ENCODE results near the gene RBM17.

RBM17 gene

GRCh38 chr10:6145166-6145987 lies 56.5 kb downstream of the RBM17 start:
- Histone ChIP-seq H3K27ac (ENCODE audit: low read length) (peak overlapping the region; percentile 56), H2AFZ (ENCODE audit: low read depth, low read length) (peak overlapping the region; percentile 96), H4K20me1 (ENCODE audit: insufficient read depth, low read length) (peaks cover 18% of the 10 kb centered on the region; the same call in 1 of the 2 replicates), H3K36me3 (ENCODE audit: insufficient read depth, low read length) (peaks cover 15% of the 10 kb centered on the region; the same call in 1 of the 2 replicates), H3K27me3 (ENCODE audit: insufficient read depth, low read length, poor library complexity) (no peaks in the 10 kb centered on the region), H3K9ac (ENCODE audit: low read depth, low read length) (peak overlapping the region; percentile 72), H3K4me1 (ENCODE audit: insufficient read depth, low read length) (peaks cover 39% of the 10 kb centered on the region), H3K9me3 (ENCODE audit: insufficient read depth, low read length, severe bottlenecking) (no peaks in the 10 kb centered on the region), H3K4me3 (ENCODE audit: low read depth in 1 of 2, low read length in 2 of 2) (peak overlapping the region; percentile 70 to 84; a peak in 3 of 4 replicates), H3K4me2 (ENCODE audit: insufficient read depth, low read length) (peak overlapping the region; percentile 85), H3K79me2 (ENCODE audit: insufficient read depth, low read length) (peaks cover 33% of the 10 kb centered on the region)
- DNase-seq (no peak), ATAC-seq (ENCODE audit: insufficient read depth, low read depth) (no peak; the same call in 2 of the 3 replicates)
- no peak for TF ChIP-seq EZH2 (IDR thresholded peaks at IDR 0.05; ENCODE audit: borderline replicate concordance, low read depth, low read length, severe bottlenecking)
- TF ChIP-seq CTCF (IDR thresholded peaks at IDR 0.05; ENCODE audit: borderline replicate concordance, extremely low read depth, low read length, poor library complexity, severe bottlenecking) = peak; percentile 1

- H3K36me3 ChIP-seq (ENCODE audit: insufficient read depth, low read length) = peaks cover 15% of the 10 kb centered on the region; the same call in 1 of the 2 replicates
- no peak for ATAC-seq (ENCODE audit: insufficient read depth, low read depth)
- DNase-seq = no peak
- H4K20me1 ChIP-seq (ENCODE audit: insufficient read depth, low read length) = peaks cover 24% of the 10 kb centered on the region; the same call in 1 of the 2 replicates
- H3K4me3 ChIP-seq (ENCODE audit: low read depth in 1 of 2, low read length in 2 of 2) = peak overlapping the region in 1 of 2 experiments; percentile 84; a peak in 2 of 4 replicates
- H3K27ac ChIP-seq (ENCODE audit: low read length) = no peak overlapping the region
- TF ChIP-seq EZH2 (IDR thresholded peaks at IDR 0.05; ENCODE audit: borderline replicate concordance, low read depth, low read length, severe bottlenecking) = no peak
- no peak for TF ChIP-seq CTCF (IDR thresholded peaks at IDR 0.05; ENCODE audit: borderline replicate concordance, extremely low read depth, low read length, poor library complexity, severe bottlenecking)
- H3K4me1 ChIP-seq (ENCODE audit: insufficient read depth, low read length) = peaks cover 31% of the 10 kb centered on the region
- H3K9me3 ChIP-seq (ENCODE audit: insufficient read depth, low read length, severe bottlenecking) = no peaks in the 10 kb centered on the region
- H3K79me2 ChIP-seq (ENCODE audit: insufficient read depth, low read length) = peaks cover 38% of the 10 kb centered on the region
- no peak overlapping the region for H2AFZ ChIP-seq (ENCODE audit: low read depth, low read length)
- peak overlapping the region; percentile 85 for H3K4me2 ChIP-seq (ENCODE audit: insufficient read depth, low read length)
- no peaks in the 10 kb centered on the region for H3K27me3 ChIP-seq (ENCODE audit: insufficient read depth, low read length, poor library complexity)
- peak overlapping the region; percentile 72; the same call in 1 of the 2 replicates for H3K9ac ChIP-seq (ENCODE audit: low read depth, low read length)
Observed at GRCh38 chr10:6146013-6146785, 57.4 kb downstream of the RBM17 start.

GRCh38 chr10:6146921-6147320 lies 58.1 kb downstream of the RBM17 start:
- TF ChIP-seq EZH2 (IDR thresholded peaks at IDR 0.05; ENCODE audit: borderline replicate concordance, low read depth, low read length, severe bottlenecking) = no peak
- TF ChIP-seq CTCF (IDR thresholded peaks at IDR 0.05; ENCODE audit: borderline replicate concordance, extremely low read depth, low read length, poor library complexity, severe bottlenecking) = no peak
- peaks cover 31% of the 10 kb centered on the region for H3K4me1 ChIP-seq (ENCODE audit: insufficient read depth, low read length)
- ATAC-seq (ENCODE audit: insufficient read depth, low read depth) = no peak
- no peak overlapping the region for H3K27ac ChIP-seq (ENCODE audit: low read length)
- peaks cover 30% of the 10 kb centered on the region for H4K20me1 ChIP-seq (ENCODE audit: insufficient read depth, low read length)
- no peaks in the 10 kb centered on the region for H3K27me3 ChIP-seq (ENCODE audit: insufficient read depth, low read length, poor library complexity)
- no peak overlapping the region for H3K9ac ChIP-seq (ENCODE audit: low read depth, low read length)
- H3K36me3 ChIP-seq (ENCODE audit: insufficient read depth, low read length) = peaks cover 15% of the 10 kb centered on the region; the same call in 1 of the 2 replicates
- H3K9me3 ChIP-seq (ENCODE audit: insufficient read depth, low read length, severe bottlenecking) = no peaks in the 10 kb centered on the region
- peaks cover 45% of the 10 kb centered on the region for H3K79me2 ChIP-seq (ENCODE audit: insufficient read depth, low read length)
- no peak overlapping the region for H3K4me3 ChIP-seq (ENCODE audit: low read depth in 1 of 2, low read length in 2 of 2)
- H2AFZ ChIP-seq (ENCODE audit: low read depth, low read length) = no peak overlapping the region
- DNase-seq = no peak
- H3K4me2 ChIP-seq (ENCODE audit: insufficient read depth, low read length) = 0 out of 2 replicates have a peak overlapping the region, but pooled peaks have one; percentile 85

Measured in DND-41 (cell line).